ENCODE results near the gene PIP4K2A. TPM values are rescaled to one million over a fixed set of nuclear protein-coding genes. Genes with fewer than 3 reads are reported as not detected.

Gene PIP4K2A
- total RNA-seq, 4 donors from 2014 or later = 2.6 to 14.9 (median 12.4) TPM

DNA sequence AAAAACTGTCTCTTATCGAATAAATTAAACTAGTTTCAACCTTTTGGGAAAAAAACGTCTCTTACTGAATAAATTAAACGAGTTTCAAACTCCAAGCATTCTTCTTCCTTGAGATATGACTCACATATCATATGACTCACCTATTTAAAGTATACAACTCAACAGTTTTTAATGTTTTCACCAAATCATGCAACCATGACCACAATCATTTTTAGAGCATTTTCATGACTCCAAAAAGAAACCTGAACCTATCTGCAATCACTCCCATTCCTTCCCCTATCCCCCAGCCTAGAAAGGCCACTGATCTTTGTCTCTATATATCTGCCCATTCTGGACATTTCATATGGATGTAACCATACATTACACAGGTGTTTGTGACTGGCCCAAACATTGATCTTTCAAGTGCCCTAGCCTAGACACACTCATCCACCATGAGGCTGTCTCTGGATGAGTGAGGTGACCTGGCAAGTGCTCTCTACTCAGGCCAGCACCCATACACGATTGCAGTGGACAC is 115.3 kb downstream of the PIP4K2A start:
- Histone ChIP-seq H3K4me3 (no peak overlapping the region), H3K27me3 (no peaks in the 10 kb centered on the region), H3K9me3 (no peaks in the 10 kb centered on the region), H3K36me3 (no peaks in the 10 kb centered on the region), H3K4me1 (peaks cover 0 to 10% (median 0%) of the 10 kb centered on the region in 4 donors), H3K27ac (peak overlapping the region in 1 of 4 donors; percentile 8)
- intact Hi-C loops (cut with DNase I; ENCODE audit: low total_unique reads) (no loop called here), in situ Hi-C loops (cut with MboI; ENCODE audit: low pct_ligation_motif_present in 1 of 4, low pct_unique_long_range_greater_than_20kb in 1 of 4, low sequenced_read_pairs in 3 of 4) (loop anchor here in 2 of 4 donors (25.0 kb wide), 2 partner anchors 388 to 612 kb away; no protein-coding TSS in a partner anchor)
- no peak for DNase-seq
- no peak for TF ChIP-seq POLR2A (IDR thresholded peaks at IDR 0.05)
- WGBS, 2 donors (ENCODE audit: low coverage in 1 of 2) = 54 to 67% methylated on average over 3 to 4 of the region's 4 CpGs

DNA sequence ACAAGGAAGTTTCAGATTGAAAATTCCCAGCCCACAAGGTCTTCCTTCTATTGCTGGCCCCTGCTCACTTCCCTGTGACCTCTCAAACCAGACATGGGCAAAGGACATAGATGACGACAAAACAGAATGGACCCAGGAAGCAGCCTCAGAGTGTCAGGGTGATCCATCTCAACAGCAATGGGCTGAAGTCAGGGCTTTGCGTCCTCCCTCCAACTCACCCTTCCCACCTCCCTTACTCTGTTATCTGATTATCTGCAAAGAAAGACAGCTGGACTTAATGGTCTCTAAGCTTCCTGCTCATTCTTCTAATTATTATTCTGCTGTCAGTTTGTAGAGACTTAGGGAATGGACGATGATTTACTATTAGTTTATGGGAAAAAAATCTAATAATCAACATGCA is 115.9 kb downstream of the PIP4K2A start:
- Histone ChIP-seq H3K9me3 (no peaks in the 10 kb centered on the region), H3K27ac (peak overlapping the region in 1 of 4 donors; percentile 32), H3K4me3 (no peak overlapping the region), H3K27me3 (no peaks in the 10 kb centered on the region), H3K36me3 (no peaks in the 10 kb centered on the region), H3K4me1 (peaks cover 0 to 10% (median 0%) of the 10 kb centered on the region in 4 donors)
- no peak for TF ChIP-seq POLR2A (IDR thresholded peaks at IDR 0.05)
- no peak for TF ChIP-seq POLR2AphosphoS5 (IDR thresholded peaks at IDR 0.05)
- TF ChIP-seq EP300 (IDR thresholded peaks at IDR 0.05; ENCODE audit: low read depth) = no peak
- TF ChIP-seq, protein P1, sequence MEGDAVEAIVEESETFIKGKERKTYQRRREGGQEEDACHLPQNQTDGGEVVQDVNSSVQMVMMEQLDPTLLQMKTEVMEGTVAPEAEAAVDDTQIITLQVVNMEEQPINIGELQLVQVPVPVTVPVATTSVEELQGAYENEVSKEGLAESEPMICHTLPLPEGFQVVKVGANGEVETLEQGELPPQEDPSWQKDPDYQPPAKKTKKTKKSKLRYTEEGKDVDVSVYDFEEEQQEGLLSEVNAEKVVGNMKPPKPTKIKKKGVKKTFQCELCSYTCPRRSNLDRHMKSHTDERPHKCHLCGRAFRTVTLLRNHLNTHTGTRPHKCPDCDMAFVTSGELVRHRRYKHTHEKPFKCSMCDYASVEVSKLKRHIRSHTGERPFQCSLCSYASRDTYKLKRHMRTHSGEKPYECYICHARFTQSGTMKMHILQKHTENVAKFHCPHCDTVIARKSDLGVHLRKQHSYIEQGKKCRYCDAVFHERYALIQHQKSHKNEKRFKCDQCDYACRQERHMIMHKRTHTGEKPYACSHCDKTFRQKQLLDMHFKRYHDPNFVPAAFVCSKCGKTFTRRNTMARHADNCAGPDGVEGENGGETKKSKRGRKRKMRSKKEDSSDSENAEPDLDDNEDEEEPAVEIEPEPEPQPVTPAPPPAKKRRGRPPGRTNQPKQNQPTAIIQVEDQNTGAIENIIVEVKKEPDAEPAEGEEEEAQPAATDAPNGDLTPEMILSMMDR (IDR thresholded peaks at IDR 0.05) = no peak
- intact Hi-C loops (cut with DNase I; ENCODE audit: low total_unique reads) = no loop called here
- WGBS, 2 donors (ENCODE audit: low coverage in 1 of 2) = 77 to 79% methylated on average over 3 of the region's 3 CpGs
- DNase-seq = no peak
- in situ Hi-C loops (cut with MboI; ENCODE audit: low pct_ligation_motif_present in 1 of 4, low pct_unique_long_range_greater_than_20kb in 1 of 4, low sequenced_read_pairs in 3 of 4) = loop anchor here in 2 of 4 donors (25.0 kb wide), 2 partner anchors 389 to 611 kb away; no protein-coding TSS in a partner anchor

DNA sequence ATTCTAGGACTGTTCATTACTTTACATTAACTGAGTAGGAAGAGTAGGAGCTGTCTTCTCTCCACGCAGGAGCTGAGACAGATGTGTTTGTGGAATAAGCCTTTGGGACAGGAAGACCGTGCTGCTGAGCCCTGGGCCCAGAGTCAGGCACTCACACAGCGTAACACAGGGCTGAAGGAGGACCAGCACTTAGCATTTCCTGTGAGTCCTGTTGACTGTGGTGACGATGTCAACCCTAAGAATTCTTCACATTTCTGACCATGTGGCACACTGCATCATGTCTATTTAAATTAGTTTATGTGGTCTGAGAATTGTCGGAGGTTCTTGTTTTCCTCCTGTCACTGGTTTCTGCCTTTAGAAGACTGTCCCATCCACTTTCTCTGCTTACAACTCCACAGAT is 117.2 kb downstream of the PIP4K2A start:
- peak; percentile 19 for DNase-seq
- H3K27ac ChIP-seq = peak overlapping the region in 1 of 4 donors; percentile 32
- H3K4me1 ChIP-seq = peaks cover 0 to 10% (median 0%) of the 10 kb centered on the region in 4 donors
- no peak overlapping the region for H3K4me3 ChIP-seq
- 60 to 70% methylated on average over 2 to 5 of the region's 5 CpGs for WGBS, 2 donors (ENCODE audit: low coverage in 1 of 2)
- intact Hi-C loops (cut with DNase I; ENCODE audit: low total_unique reads) = no loop called here
- H3K27me3 ChIP-seq = no peaks in the 10 kb centered on the region
- in situ Hi-C loops (cut with MboI; ENCODE audit: low pct_ligation_motif_present in 1 of 4, low pct_unique_long_range_greater_than_20kb in 1 of 4, low sequenced_read_pairs in 3 of 4) = loop anchor here in 2 of 4 donors (25.0 kb wide), 2 partner anchors 390 to 610 kb away; no protein-coding TSS in a partner anchor
- no peaks in the 10 kb centered on the region for H3K9me3 ChIP-seq
- H3K36me3 ChIP-seq = no peaks in the 10 kb centered on the region
- TF ChIP-seq EP300 (IDR thresholded peaks at IDR 0.05; ENCODE audit: low read depth) (no peak), POLR2AphosphoS5 (IDR thresholded peaks at IDR 0.05) (no peak), POLR2A (IDR thresholded peaks at IDR 0.05) (no peak)
- TF ChIP-seq, protein P1 (IDR thresholded peaks at IDR 0.05) = no peak

DNA sequence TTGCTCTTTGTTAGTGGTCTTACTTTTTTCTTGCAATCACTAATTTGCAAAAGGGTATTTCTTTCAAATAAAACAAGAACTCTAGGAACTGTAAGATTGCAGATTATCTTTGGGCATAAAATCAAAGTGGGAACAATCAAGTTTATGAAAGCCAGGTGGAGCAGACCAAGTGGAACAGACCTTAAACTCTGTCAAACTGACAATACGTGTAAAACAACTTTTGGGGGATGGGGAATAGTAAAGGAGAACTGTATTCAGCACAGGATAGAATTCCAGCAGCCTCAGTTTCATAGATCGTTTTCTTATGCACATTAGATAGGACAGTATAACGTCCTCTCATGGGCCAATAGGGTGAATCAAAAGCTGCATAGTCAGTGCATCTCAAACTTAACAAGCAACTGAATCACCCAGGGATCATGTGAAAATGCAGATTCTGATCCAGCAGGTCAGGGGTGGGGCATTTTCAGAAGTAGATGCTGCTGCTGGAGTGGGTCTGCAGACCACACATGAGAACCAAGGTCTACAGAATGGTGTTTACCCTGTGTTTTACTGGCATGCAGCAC is 120.7 kb downstream of the PIP4K2A start:
- H3K4me3 ChIP-seq = no peak overlapping the region
- H3K4me1 ChIP-seq = peaks cover 0 to 10% (median 0%) of the 10 kb centered on the region in 4 donors
- in situ Hi-C loops (cut with MboI; ENCODE audit: low pct_ligation_motif_present in 1 of 4, low pct_unique_long_range_greater_than_20kb in 1 of 4, low sequenced_read_pairs in 3 of 4) = loop anchor here in 2 of 4 donors (25.0 kb wide), 2 partner anchors 394 to 606 kb away; no protein-coding TSS in a partner anchor
- DNase-seq = no peak
- no peaks in the 10 kb centered on the region for H3K27me3 ChIP-seq
- H3K36me3 ChIP-seq = no peaks in the 10 kb centered on the region
- no peaks in the 10 kb centered on the region for H3K9me3 ChIP-seq
- WGBS, 2 donors (ENCODE audit: low coverage in 1 of 2) = 59 to 60% methylated on average over 2 to 3 of the region's 3 CpGs
- intact Hi-C loops (cut with DNase I; ENCODE audit: low total_unique reads) = no loop called here
- H3K27ac ChIP-seq = no peak overlapping the region
- no peak for TF ChIP-seq POLR2AphosphoS5 (IDR thresholded peaks at IDR 0.05)
- TF ChIP-seq POLR2A (IDR thresholded peaks at IDR 0.05) = no peak
- TF ChIP-seq EP300 (IDR thresholded peaks at IDR 0.05; ENCODE audit: low read depth) = no peak
- TF ChIP-seq, protein P1 (IDR thresholded peaks at IDR 0.05) = no peak
